Astrocyte (in vitro differentiated cells and primary cell): ENCODE data around the gene TMTC2. TPM values are rescaled to one million over a fixed set of nuclear protein-coding genes. Genes with fewer than 3 reads are reported as not detected.

ENCODE experiments used
- DNase-seq: peaks from one replicate; pipeline ENCODE4 v3.0.0-alpha.2; 2010; ENCODE audit warnings: low read depth
- FAIRE-seq: peaks from 2 replicates; lab custom pipeline; 2011; peaks lifted over from hg19 to GRCh38; lab: Jason Lieb, UNC
- H2AFZ ChIP-seq: 2 replicates; pipeline ENCODE4 v1.6.0; 2012; ENCODE audit warnings: low read depth, low read length, inconsistent platforms
- H3K27ac ChIP-seq: 2 replicates; pipeline ENCODE4 v1.5.1; 2011; ENCODE audit warnings: low read depth, low read length, inconsistent platforms
- H3K27me3 ChIP-seq: 2 replicates; pipeline ENCODE4 v1.6.0; 2011; ENCODE audit warnings: low read length, inconsistent platforms; ENCODE audit not compliant: insufficient read depth
- H3K36me3 ChIP-seq: 2 replicates; pipeline ENCODE4 v1.5.1; 2011; ENCODE audit warnings: low read length, inconsistent platforms; ENCODE audit not compliant: insufficient read depth
- H3K4me1 ChIP-seq: 2 replicates; pipeline ENCODE4 v1.5.1; 2011; ENCODE audit warnings: low read length, inconsistent platforms; ENCODE audit not compliant: insufficient read depth
- H3K4me2 ChIP-seq: 2 replicates; pipeline ENCODE4 v1.6.0; 2012; ENCODE audit warnings: low read length, inconsistent platforms
- H3K4me3 ChIP-seq: 2 replicates; pipeline ENCODE4 v1.5.1; 2011; ENCODE audit warnings: low read depth, mild to moderate bottlenecking, low read length, inconsistent platforms; ENCODE audit not compliant: insufficient read depth
- H3K79me2 ChIP-seq: 2 replicates; pipeline ENCODE4 v1.6.0; 2012; ENCODE audit warnings: mild to moderate bottlenecking, low read length, inconsistent platforms; ENCODE audit not compliant: insufficient read depth
- H3K9ac ChIP-seq: 2 replicates; pipeline ENCODE4 v1.6.0; 2012; ENCODE audit warnings: mild to moderate bottlenecking, low read length, inconsistent platforms
- H3K9me3 ChIP-seq: 2 replicates; pipeline ENCODE4 v1.5.1; 2012; ENCODE audit warnings: low read depth, mild to moderate bottlenecking, low read length, inconsistent platforms; ENCODE audit not compliant: insufficient read depth
- H4K20me1 ChIP-seq: 2 replicates; pipeline ENCODE4 v1.6.0; 2012; ENCODE audit warnings: low read length, inconsistent platforms; ENCODE audit not compliant: insufficient read depth
- H3K27ac Mint-ChIP-seq: one replicate; pipeline ENCODE4 v1.8.0; 2021; ENCODE audit warnings: mild to moderate bottlenecking, mixed read lengths; ENCODE audit not compliant: unreplicated experiment
- H3K27me3 Mint-ChIP-seq: one replicate; pipeline ENCODE4 v1.8.0; 2021; ENCODE audit warnings: low read depth, mixed read lengths; ENCODE audit not compliant: unreplicated experiment
- H3K36me3 Mint-ChIP-seq: one replicate; pipeline ENCODE4 v1.8.0; 2021; ENCODE audit warnings: low read depth, mixed read lengths; ENCODE audit not compliant: unreplicated experiment
- H3K4me1 Mint-ChIP-seq: one replicate; pipeline ENCODE4 v1.8.0; 2021; ENCODE audit warnings: low read depth, mixed read lengths; ENCODE audit not compliant: unreplicated experiment
- H3K4me3 Mint-ChIP-seq: one replicate; pipeline ENCODE4 v1.8.0; 2021; ENCODE audit warnings: mild to moderate bottlenecking, moderate library complexity, mixed read lengths; ENCODE audit not compliant: unreplicated experiment
- H3K9me3 Mint-ChIP-seq: one replicate; pipeline ENCODE4 v1.8.0; 2021; ENCODE audit warnings: mild to moderate bottlenecking, mixed read lengths; ENCODE audit not compliant: unreplicated experiment
- EZH2 ChIP-seq: IDR thresholded peaks from 2 replicates; pipeline ENCODE4 v1.6.1; 2012; ENCODE audit warnings: mild to moderate bottlenecking, low read length, inconsistent platforms; ENCODE audit not compliant: insufficient read depth
- total RNA-seq: library from RNA; stranded (reverse); gene quantifications from 2 replicates; pipeline ENCODE4 v1.2.1, GENCODE V29; 2021
- TF ChIP-seq, protein P1 (sequence below): IDR thresholded peaks from 2 replicates; pipeline ENCODE4 v1.5.1; 2011; ENCODE audit warnings: low read depth, mild to moderate bottlenecking, inconsistent platforms, low read length, moderate library complexity; ENCODE audit not compliant: insufficient read depth

TMTC2 gene
- total RNA-seq, 1 donor from 2014 or later = 2.2 TPM

DNA sequence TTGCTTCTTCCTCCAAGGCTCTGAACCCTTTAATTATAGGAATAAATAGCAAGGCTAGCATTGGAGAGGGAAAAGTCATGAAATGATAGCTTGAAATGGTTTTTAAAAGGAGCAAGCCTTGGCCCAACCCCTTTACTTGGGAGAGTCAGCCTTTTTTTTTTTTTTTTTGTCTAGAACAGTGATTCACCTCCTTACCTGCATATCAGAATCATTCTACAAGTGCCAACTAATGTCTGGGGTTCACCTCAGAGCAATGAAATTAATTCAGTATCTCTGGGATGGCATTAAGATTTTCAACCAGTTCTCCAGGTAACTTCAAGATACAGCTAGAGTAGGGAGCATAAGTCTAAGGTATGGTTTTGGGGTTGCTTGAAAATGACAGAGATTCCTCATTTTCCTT lies 41.3 kb upstream of the TMTC2 start:
- Histone ChIP-seq H3K79me2 (no peaks in the 10 kb centered on the region), H3K4me3 (no peak overlapping the region), H3K4me1 (peaks cover 1% of the 10 kb centered on the region), H3K27ac (no peak overlapping the region), H3K36me3 (no peaks in the 10 kb centered on the region), H4K20me1 (no peaks in the 10 kb centered on the region), H2AFZ (no peak overlapping the region), H3K27me3 (no peaks in the 10 kb centered on the region), H3K4me2 (no peak overlapping the region), H3K9ac (no peak overlapping the region), H3K9me3 (no peaks in the 10 kb centered on the region)
- H3K27ac Mint-ChIP-seq = no peak overlapping the region
- DNase-seq (no peak), FAIRE-seq (no peak)
- no peaks in the 10 kb centered on the region for H3K27me3 Mint-ChIP-seq
- H3K4me1 Mint-ChIP-seq = peaks cover 1% of the 10 kb centered on the region
- no peak overlapping the region for H3K4me3 Mint-ChIP-seq
- TF ChIP-seq, protein P1, sequence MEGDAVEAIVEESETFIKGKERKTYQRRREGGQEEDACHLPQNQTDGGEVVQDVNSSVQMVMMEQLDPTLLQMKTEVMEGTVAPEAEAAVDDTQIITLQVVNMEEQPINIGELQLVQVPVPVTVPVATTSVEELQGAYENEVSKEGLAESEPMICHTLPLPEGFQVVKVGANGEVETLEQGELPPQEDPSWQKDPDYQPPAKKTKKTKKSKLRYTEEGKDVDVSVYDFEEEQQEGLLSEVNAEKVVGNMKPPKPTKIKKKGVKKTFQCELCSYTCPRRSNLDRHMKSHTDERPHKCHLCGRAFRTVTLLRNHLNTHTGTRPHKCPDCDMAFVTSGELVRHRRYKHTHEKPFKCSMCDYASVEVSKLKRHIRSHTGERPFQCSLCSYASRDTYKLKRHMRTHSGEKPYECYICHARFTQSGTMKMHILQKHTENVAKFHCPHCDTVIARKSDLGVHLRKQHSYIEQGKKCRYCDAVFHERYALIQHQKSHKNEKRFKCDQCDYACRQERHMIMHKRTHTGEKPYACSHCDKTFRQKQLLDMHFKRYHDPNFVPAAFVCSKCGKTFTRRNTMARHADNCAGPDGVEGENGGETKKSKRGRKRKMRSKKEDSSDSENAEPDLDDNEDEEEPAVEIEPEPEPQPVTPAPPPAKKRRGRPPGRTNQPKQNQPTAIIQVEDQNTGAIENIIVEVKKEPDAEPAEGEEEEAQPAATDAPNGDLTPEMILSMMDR = no peak
- no peak for TF ChIP-seq EZH2
- no peaks in the 10 kb centered on the region for H3K36me3 Mint-ChIP-seq
- no peaks in the 10 kb centered on the region for H3K9me3 Mint-ChIP-seq

DNA sequence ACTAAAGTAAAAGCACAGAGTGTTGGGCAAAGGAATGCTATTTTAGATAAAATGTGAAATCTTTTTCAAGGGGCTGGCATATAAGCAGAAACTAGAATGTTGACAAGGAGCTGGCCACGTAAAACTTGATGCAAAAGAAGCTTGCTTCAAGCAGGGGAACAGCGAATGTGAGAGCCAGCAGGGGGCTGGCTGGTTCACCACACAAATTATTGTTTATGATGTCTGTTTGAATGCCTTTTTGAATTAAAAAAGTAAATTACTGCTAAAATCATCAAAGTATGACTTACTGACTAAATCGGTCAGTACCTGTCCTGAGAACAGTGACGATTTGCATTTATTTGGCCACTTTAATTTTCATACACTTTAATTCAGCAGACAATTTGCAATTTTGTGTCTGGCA lies 38.9 kb upstream of the TMTC2 start:
- DNase-seq (no peak), FAIRE-seq (no peak)
- Mint-ChIP-seq H3K9me3 (no peaks in the 10 kb centered on the region), H3K27ac (no peak overlapping the region), H3K36me3 (no peaks in the 10 kb centered on the region), H3K4me3 (no peak overlapping the region), H3K27me3 (no peaks in the 10 kb centered on the region), H3K4me1 (peaks cover 7% of the 10 kb centered on the region)
- Histone ChIP-seq H3K27me3 (no peaks in the 10 kb centered on the region), H2AFZ (no peak overlapping the region), H3K4me3 (no peak overlapping the region), H3K27ac (no peak overlapping the region), H3K9me3 (no peaks in the 10 kb centered on the region), H3K4me1 (peaks cover 6% of the 10 kb centered on the region), H4K20me1 (no peaks in the 10 kb centered on the region), H3K79me2 (no peaks in the 10 kb centered on the region), H3K4me2 (no peak overlapping the region), H3K36me3 (no peaks in the 10 kb centered on the region), H3K9ac (no peak overlapping the region)
- TF ChIP-seq, protein P1 = no peak
- no peak for TF ChIP-seq EZH2

DNA sequence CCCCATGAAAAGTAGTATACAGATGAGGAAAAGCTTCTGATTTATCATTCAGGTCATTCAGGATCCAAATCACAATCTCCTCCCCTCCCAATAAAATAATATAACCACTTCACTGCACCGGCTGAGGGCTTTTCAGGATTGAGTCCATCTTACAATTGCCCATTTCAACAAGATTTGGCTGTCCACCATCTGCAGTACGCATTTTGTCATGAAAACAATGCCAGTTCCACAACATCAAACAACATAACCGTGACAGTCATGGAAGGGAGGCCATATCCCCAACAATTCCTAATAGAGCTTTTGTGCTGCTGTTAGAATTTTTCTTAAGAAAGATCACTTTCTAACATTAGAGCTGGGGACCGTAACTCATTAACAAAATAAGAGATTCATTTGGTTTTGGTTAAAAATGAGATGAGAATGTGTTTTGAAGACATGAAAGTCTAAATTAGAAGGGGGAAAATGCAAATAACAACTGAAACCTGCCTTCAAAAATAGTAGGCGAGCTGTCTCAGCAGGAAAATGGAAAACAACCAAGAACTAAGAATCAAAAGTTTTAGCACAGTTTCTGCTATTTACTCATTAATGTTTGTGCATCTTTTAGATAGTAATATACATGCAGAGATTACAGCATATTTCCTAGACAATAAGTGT lies 38.3 kb upstream of the TMTC2 start:
- DNase-seq (no peak), FAIRE-seq (no peak)
- Mint-ChIP-seq H3K36me3 (no peaks in the 10 kb centered on the region), H3K27me3 (no peaks in the 10 kb centered on the region), H3K27ac (no peak overlapping the region), H3K4me1 (peaks cover 7% of the 10 kb centered on the region), H3K4me3 (no peak overlapping the region), H3K9me3 (peaks cover 2% of the 10 kb centered on the region)
- H3K4me1 ChIP-seq = peaks cover 6% of the 10 kb centered on the region
- no peak overlapping the region for H3K4me2 ChIP-seq
- H3K9me3 ChIP-seq = no peaks in the 10 kb centered on the region
- H3K27me3 ChIP-seq = no peaks in the 10 kb centered on the region
- no peak overlapping the region for H3K4me3 ChIP-seq
- TF ChIP-seq, protein P1 = no peak
- no peak for TF ChIP-seq EZH2
- H3K79me2 ChIP-seq = no peaks in the 10 kb centered on the region
- H2AFZ ChIP-seq = no peak overlapping the region
- no peaks in the 10 kb centered on the region for H3K36me3 ChIP-seq
- H4K20me1 ChIP-seq = no peaks in the 10 kb centered on the region
- H3K27ac ChIP-seq = no peak overlapping the region
- H3K9ac ChIP-seq = no peak overlapping the region
